DMS 273 treated with DMSO at 0.1 percent for 48 hours (cell line): Measurements from ENCODE around the gene NOD1.

ENCODE experiments used
- DNase-seq: peaks from one replicate; lab custom pipeline; 2025; lab: John Stamatoyannopoulos, UW

Gene NOD1

GRCh38 chr7:30450240-30450982 is 28.2 kb downstream of the NOD1 start:
- DNase-seq, result no peak

- DNase-seq, result no peak
These were observed 30.0 kb downstream of the NOD1 start for GRCh38 chr7:30448461-30449189.

GRCh38 chr7:30447466-30447865 is 31.1 kb downstream of the NOD1 start:
- no peak for DNase-seq

- no peak for DNase-seq
These were observed 32.3 kb downstream of the NOD1 start for GRCh38 chr7:30446266-30446665.

GRCh38 chr7:30445770-30446169 is 32.8 kb downstream of the NOD1 start:
- DNase-seq, result peak; percentile 82

GRCh38 chr7:30437823-30438574 is 40.6 kb downstream of the NOD1 start:
- no peak for DNase-seq

GRCh38 chr7:30436518-30436917 is 42.1 kb downstream of the NOD1 start:
- no peak for DNase-seq

- DNase-seq, result no peak
These were observed 42.5 kb downstream of the NOD1 start for GRCh38 chr7:30436046-30436445.

- DNase-seq, result no peak
These were observed 44.3 kb downstream of the NOD1 start for GRCh38 chr7:30434140-30434799.

GRCh38 chr7:30433506-30433905 is 45.1 kb downstream of the NOD1 start:
- DNase-seq, result no peak

GRCh38 chr7:30433082-30433481 is 45.5 kb downstream of the NOD1 start:
- no peak for DNase-seq

- DNase-seq, result no peak
These were observed 47.8 kb downstream of the NOD1 start for GRCh38 chr7:30430777-30431176.

GRCh38 chr7:30430276-30430675 is 48.3 kb downstream of the NOD1 start:
- DNase-seq, result no peak

- DNase-seq, result no peak
These were observed 49.4 kb downstream of the NOD1 start for GRCh38 chr7:30429156-30429530.

- no peak for DNase-seq
These were observed 50.1 kb downstream of the NOD1 start for GRCh38 chr7:30428246-30429155.

- DNase-seq, result no peak
These were observed 51.1 kb downstream of the NOD1 start for GRCh38 chr7:30427296-30428070.

GRCh38 chr7:30424506-30424905 is 54.1 kb downstream of the NOD1 start:
- no peak for DNase-seq

GRCh38 chr7:30423788-30424505 is 54.6 kb downstream of the NOD1 start:
- no peak for DNase-seq

- no peak for DNase-seq
These were observed 55.7 kb downstream of the NOD1 start for GRCh38 chr7:30422922-30423321.

- DNase-seq, result no peak
These were observed 56.9 kb downstream of the NOD1 start for GRCh38 chr7:30421647-30422196.
